Measurements from ENCODE around the gene ZNG1F.
"Not testable (repeated sequence)": the region's sequence is repeated elsewhere in the genome, so short reads cannot be mapped to it uniquely, and the experiment has no call there.

The ZNG1F gene

DNA sequence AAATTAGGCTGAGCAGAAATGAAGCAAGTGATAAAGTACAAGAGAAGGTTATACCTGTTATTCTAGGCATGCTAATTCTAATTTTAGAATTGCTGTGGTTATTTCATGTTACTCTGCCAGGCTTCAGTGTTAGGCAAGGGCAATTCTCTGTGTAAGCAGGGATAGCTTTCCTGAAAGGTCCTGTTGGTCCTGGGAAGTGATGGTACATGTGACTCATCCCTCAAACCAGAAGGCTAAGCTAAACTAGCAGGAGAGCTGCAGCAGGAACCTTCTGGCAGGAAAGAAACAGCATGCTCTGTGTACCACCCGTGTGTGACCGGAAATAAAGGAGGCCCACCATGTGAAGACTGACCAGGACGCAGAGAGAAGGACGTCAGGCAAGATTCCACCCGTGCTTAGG, 69.4 kb downstream of the ZNG1F start:
- peaks cover 20% of the 10 kb centered on the region for H3K27me3 ChIP-seq (ENCODE audit: control insufficient read depth, insufficient read depth, low read length)
- not testable (repeated sequence) for H3K27ac ChIP-seq (ENCODE audit: low read depth, low read length); H3K36me3 ChIP-seq (ENCODE audit: control insufficient read depth, insufficient read depth, low read length); H3K9ac ChIP-seq (ENCODE audit: low read length); H3K9me3 ChIP-seq (ENCODE audit: control insufficient read depth, insufficient read depth, low read depth, low read length); H3K4me3 ChIP-seq (ENCODE audit: low read depth, low read length); H3K4me1 ChIP-seq (ENCODE audit: control insufficient read depth, insufficient read depth, low read length)

- H3K36me3 ChIP-seq (ENCODE audit: control insufficient read depth, insufficient read depth, low read length) = not testable (repeated sequence)
Measured at GRCh38 chr9:41119311-41119710, 69.8 kb downstream of the ZNG1F start.

GRCh38 chr9:41113348-41113747, 75.8 kb downstream of the ZNG1F start:
- H3K4me1 ChIP-seq (ENCODE audit: control insufficient read depth, insufficient read depth, low read length); H3K9me3 ChIP-seq (ENCODE audit: control insufficient read depth, insufficient read depth, low read depth, low read length); H3K27ac ChIP-seq (ENCODE audit: low read depth, low read length); H3K36me3 ChIP-seq (ENCODE audit: control insufficient read depth, insufficient read depth, low read length); H3K4me3 ChIP-seq (ENCODE audit: low read depth, low read length); H3K9ac ChIP-seq (ENCODE audit: low read length): not testable (repeated sequence)
- H3K27me3 ChIP-seq (ENCODE audit: control insufficient read depth, insufficient read depth, low read length) = peaks cover 13% of the 10 kb centered on the region

More at GRCh38 chr9:41119311-41119710, 69.8 kb downstream of the ZNG1F start:
- H3K9me3 ChIP-seq (ENCODE audit: control insufficient read depth, insufficient read depth, low read depth, low read length); H3K4me3 ChIP-seq (ENCODE audit: low read depth, low read length); H3K9ac ChIP-seq (ENCODE audit: low read length); H3K27ac ChIP-seq (ENCODE audit: low read depth, low read length); H3K4me1 ChIP-seq (ENCODE audit: control insufficient read depth, insufficient read depth, low read length): not testable (repeated sequence)
- H3K27me3 ChIP-seq (ENCODE audit: control insufficient read depth, insufficient read depth, low read length) = peaks cover 18% of the 10 kb centered on the region

DNA sequence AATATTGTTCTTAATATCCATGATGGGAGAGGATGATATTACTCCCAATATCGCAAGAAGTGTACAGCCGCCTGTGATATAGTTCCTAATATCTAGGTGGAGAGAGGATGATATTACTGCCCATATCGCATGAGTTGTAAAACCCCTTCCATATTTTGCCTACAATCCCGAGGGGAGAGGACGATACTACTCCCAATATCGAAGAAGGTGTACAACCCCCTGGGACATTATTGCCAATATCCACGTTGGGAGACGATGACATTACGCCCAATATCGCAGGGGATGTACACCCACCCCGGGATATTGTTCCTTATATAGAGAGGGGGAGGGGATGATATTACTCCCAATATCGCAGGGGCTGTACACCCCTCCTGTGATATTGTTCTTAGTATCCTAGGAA, 77.7 kb downstream of the ZNG1F start:
- not testable (repeated sequence) for H3K4me3 ChIP-seq (ENCODE audit: low read depth, low read length); H3K9ac ChIP-seq (ENCODE audit: low read length); H3K27ac ChIP-seq (ENCODE audit: low read depth, low read length); H3K4me1 ChIP-seq (ENCODE audit: control insufficient read depth, insufficient read depth, low read length); H3K36me3 ChIP-seq (ENCODE audit: control insufficient read depth, insufficient read depth, low read length); H3K9me3 ChIP-seq (ENCODE audit: control insufficient read depth, insufficient read depth, low read depth, low read length)
- peaks cover 28% of the 10 kb centered on the region for H3K27me3 ChIP-seq (ENCODE audit: control insufficient read depth, insufficient read depth, low read length)

DNA sequence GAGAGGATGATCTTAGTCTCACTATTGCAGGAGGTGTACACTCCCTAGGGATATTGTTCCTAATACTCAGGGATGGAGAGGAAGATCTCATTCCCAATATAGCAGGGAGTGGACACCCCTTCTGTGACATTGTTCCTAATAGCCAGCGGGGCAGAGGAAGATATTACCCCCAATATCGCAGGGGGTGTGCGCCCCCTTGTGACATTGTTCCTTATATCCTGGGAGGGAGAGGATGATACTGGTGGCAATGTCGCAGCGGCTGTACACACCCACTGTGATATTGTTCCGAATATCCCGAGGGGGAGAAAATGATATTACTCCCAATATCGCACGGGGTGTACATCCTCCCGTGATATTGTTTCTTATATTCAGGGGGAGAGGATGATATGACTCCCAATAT, 78.2 kb downstream of the ZNG1F start:
- H3K9ac ChIP-seq (ENCODE audit: low read length); H3K27ac ChIP-seq (ENCODE audit: low read depth, low read length); H3K4me3 ChIP-seq (ENCODE audit: low read depth, low read length); H3K9me3 ChIP-seq (ENCODE audit: control insufficient read depth, insufficient read depth, low read depth, low read length); H3K4me1 ChIP-seq (ENCODE audit: control insufficient read depth, insufficient read depth, low read length); H3K36me3 ChIP-seq (ENCODE audit: control insufficient read depth, insufficient read depth, low read length): not testable (repeated sequence)
- H3K27me3 ChIP-seq (ENCODE audit: control insufficient read depth, insufficient read depth, low read length) = peaks cover 31% of the 10 kb centered on the region

- not testable (repeated sequence) for H3K9ac ChIP-seq (ENCODE audit: low read length); H3K4me1 ChIP-seq (ENCODE audit: control insufficient read depth, insufficient read depth, low read length); H3K9me3 ChIP-seq (ENCODE audit: control insufficient read depth, insufficient read depth, low read depth, low read length); H3K4me3 ChIP-seq (ENCODE audit: low read depth, low read length); H3K27ac ChIP-seq (ENCODE audit: low read depth, low read length); H3K36me3 ChIP-seq (ENCODE audit: control insufficient read depth, insufficient read depth, low read length)
- peaks cover 42% of the 10 kb centered on the region for H3K27me3 ChIP-seq (ENCODE audit: control insufficient read depth, insufficient read depth, low read length)
Measured at GRCh38 chr9:41109253-41109652, 79.9 kb downstream of the ZNG1F start.

DNA sequence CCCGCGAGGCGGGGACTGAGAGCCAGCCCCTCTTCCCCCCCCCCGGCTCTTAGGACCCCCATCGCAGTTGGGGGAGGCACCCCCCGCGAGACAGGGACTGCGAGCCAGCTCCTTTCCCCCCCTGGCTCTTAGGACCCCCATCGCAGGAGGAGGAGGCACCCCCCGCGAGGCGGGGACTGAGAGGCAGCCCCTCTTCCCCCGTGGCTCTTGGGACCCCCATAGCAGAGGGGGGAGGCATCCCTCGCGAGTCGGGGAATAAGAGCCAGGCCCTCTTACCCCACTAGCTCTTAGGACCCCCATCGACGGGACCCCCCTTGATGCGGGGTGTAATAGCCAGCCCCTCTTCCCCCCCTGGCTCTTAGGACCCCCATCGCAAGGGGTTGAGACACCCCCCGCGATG, 80.3 kb downstream of the ZNG1F start:
- not testable (repeated sequence) for H3K9me3 ChIP-seq (ENCODE audit: control insufficient read depth, insufficient read depth, low read depth, low read length); H3K4me3 ChIP-seq (ENCODE audit: low read depth, low read length); H3K36me3 ChIP-seq (ENCODE audit: control insufficient read depth, insufficient read depth, low read length); H3K9ac ChIP-seq (ENCODE audit: low read length); H3K27ac ChIP-seq (ENCODE audit: low read depth, low read length); H3K4me1 ChIP-seq (ENCODE audit: control insufficient read depth, insufficient read depth, low read length)
- H3K27me3 ChIP-seq (ENCODE audit: control insufficient read depth, insufficient read depth, low read length) = peaks cover 45% of the 10 kb centered on the region

DNA sequence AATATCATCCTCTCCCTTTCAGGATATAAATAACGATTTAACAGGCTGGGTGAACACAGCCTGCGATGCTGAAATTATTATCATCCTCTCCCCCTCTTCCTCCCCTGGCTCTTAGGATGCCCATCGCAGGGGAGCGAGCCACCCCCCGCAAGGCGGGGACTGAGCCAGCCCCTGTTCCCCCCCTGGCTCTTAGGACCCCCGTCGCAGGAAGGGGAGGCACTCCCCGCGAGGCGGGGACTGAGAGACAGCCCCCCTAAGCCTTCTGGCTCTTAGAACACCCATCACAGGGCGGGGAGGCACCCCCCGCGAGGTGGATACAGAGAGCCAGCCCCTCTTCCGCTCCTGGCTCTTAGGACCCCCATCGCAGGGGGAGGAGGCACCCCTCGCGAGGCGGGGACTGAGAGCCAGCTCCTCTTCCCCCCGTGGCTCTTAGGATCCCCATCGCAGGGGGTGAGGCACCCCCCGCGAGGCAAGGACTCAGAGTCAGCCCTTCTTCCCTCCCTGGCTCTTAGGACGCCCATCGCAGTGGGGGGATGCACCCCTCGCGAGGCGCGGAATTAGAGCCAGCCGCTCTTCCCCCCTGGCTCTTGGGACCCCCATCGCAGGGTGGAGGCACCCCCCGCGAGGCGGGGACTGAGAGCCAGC, 82.5 kb downstream of the ZNG1F start:
- not testable (repeated sequence) for H3K4me1 ChIP-seq (ENCODE audit: control insufficient read depth, insufficient read depth, low read length); H3K36me3 ChIP-seq (ENCODE audit: control insufficient read depth, insufficient read depth, low read length); H3K9me3 ChIP-seq (ENCODE audit: control insufficient read depth, insufficient read depth, low read depth, low read length); H3K9ac ChIP-seq (ENCODE audit: low read length); H3K4me3 ChIP-seq (ENCODE audit: low read depth, low read length); H3K27ac ChIP-seq (ENCODE audit: low read depth, low read length)
- H3K27me3 ChIP-seq (ENCODE audit: control insufficient read depth, insufficient read depth, low read length) = peaks cover 45% of the 10 kb centered on the region

DNA sequence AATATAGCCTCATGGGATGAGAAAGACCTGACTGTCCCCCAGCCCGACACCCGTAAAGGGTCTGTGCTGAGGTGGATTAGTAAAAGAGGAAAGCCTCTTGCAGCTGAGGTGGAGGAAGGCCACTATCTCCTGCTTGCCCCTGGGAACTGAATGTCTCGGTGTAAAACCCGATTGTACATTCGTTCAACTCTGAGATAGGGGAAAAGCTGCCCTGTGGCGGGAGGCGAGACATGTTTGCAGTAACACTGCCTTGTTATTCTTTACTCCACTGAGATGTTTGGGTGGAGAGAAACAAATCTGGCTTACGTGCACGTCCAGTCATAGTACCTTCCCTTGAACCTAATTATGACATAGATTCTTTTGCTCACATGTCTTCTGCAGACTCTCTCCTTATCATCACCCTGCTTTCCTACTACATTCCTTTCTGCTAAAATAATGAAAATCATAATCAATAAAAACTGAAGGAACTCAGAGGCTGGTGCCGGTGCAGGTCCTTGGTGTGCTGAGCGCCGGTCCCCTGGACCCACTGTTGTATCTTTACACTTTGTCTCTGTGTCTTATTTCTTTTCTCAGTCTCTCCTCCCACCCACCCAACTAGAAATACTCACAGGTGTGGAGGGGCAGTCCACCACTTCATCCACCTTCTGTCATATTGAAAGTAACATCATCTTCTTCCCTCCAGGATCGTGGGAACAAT, 83.4 kb downstream of the ZNG1F start:
- H3K4me1 ChIP-seq (ENCODE audit: control insufficient read depth, insufficient read depth, low read length); H3K9me3 ChIP-seq (ENCODE audit: control insufficient read depth, insufficient read depth, low read depth, low read length); H3K27ac ChIP-seq (ENCODE audit: low read depth, low read length); H3K9ac ChIP-seq (ENCODE audit: low read length); H3K4me3 ChIP-seq (ENCODE audit: low read depth, low read length); H3K36me3 ChIP-seq (ENCODE audit: control insufficient read depth, insufficient read depth, low read length): not testable (repeated sequence)
- H3K27me3 ChIP-seq (ENCODE audit: control insufficient read depth, insufficient read depth, low read length) = peaks cover 45% of the 10 kb centered on the region

DNA sequence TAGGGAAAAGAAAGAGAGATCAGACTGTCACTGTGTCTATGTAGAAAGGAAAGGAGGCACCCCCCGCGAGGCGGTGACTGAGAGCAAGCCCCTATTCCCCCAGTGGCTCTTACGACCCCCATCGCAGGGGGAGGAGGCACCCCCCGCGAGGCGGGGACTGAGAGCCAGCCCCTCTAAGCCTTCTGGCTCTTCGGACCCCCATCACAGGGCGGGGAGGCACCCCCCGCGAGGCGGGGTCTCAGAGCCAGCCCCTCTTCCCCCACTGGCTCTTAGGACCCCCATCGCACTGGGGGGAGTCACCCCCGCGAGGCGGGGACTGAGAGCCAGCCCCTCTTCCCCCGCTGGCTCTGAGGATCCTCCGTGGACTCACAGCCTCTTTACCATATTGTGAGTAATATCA, 84.6 kb downstream of the ZNG1F start:
- not testable (repeated sequence) for H3K36me3 ChIP-seq (ENCODE audit: control insufficient read depth, insufficient read depth, low read length); H3K4me1 ChIP-seq (ENCODE audit: control insufficient read depth, insufficient read depth, low read length); H3K27ac ChIP-seq (ENCODE audit: low read depth, low read length); H3K9me3 ChIP-seq (ENCODE audit: control insufficient read depth, insufficient read depth, low read depth, low read length); H3K9ac ChIP-seq (ENCODE audit: low read length); H3K4me3 ChIP-seq (ENCODE audit: low read depth, low read length)
- peaks cover 46% of the 10 kb centered on the region for H3K27me3 ChIP-seq (ENCODE audit: control insufficient read depth, insufficient read depth, low read length)

DNA sequence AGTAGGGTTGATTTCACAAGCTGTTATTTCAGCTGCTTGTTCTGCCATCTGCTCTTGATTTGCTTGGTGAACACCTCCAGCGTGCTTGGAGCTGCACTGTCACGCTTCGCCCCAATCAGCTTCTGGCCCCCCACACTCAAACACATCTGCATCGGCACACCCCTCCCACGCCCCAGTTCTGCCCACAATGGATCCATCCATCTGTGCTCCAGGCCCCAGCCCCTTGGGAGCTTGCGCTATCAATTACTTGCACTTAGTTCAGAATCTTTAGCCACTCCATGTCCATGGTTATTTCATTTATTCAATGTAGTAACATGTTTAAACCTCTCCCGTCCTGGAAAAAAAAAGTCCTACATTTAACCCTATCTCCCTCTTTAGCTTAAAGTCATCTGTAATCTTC, 88.6 kb downstream of the ZNG1F start:
- not testable (repeated sequence) for H3K9ac ChIP-seq (ENCODE audit: low read length); H3K36me3 ChIP-seq (ENCODE audit: control insufficient read depth, insufficient read depth, low read length); H3K4me1 ChIP-seq (ENCODE audit: control insufficient read depth, insufficient read depth, low read length); H3K9me3 ChIP-seq (ENCODE audit: control insufficient read depth, insufficient read depth, low read depth, low read length); H3K27ac ChIP-seq (ENCODE audit: low read depth, low read length); H3K4me3 ChIP-seq (ENCODE audit: low read depth, low read length)
- peaks cover 23% of the 10 kb centered on the region for H3K27me3 ChIP-seq (ENCODE audit: control insufficient read depth, insufficient read depth, low read length)
